GM19463 (cell line): Measurements from ENCODE around the gene CHST12.
"Not testable (repeated sequence)": the region's sequence is repeated elsewhere in the genome, so short reads cannot be mapped to it uniquely, and the experiment has no call there.

ENCODE experiments used
- ATAC-seq: cut with Tn5 transposase; IDR thresholded peaks from one replicate; pipeline ENCODE4 v1.9.1; 2021; ENCODE audit warnings: mild to moderate bottlenecking, moderate library complexity; ENCODE audit not compliant: unreplicated experiment

CHST12 gene

DNA sequence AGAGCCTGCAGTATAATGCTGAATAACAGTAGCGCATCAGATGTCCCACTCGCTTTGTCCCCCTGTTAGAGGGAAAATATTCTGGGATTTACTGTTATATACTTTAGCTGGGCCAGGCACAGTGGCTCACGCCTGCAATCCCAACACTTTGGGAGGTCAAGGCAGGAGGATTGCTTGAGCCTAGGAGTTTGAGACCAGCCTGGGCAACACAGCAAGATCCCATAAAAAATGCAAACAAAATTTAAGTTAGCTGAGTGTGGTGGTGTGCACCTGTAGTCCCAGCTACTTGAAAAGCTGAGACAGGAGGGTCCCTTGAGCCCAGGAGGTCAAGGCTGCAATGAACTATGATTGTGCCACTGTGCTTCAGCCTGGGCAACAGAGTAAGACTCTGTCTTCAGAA lies 50.4 kb downstream of the CHST12 start:
- ATAC-seq = not testable (repeated sequence)

DNA sequence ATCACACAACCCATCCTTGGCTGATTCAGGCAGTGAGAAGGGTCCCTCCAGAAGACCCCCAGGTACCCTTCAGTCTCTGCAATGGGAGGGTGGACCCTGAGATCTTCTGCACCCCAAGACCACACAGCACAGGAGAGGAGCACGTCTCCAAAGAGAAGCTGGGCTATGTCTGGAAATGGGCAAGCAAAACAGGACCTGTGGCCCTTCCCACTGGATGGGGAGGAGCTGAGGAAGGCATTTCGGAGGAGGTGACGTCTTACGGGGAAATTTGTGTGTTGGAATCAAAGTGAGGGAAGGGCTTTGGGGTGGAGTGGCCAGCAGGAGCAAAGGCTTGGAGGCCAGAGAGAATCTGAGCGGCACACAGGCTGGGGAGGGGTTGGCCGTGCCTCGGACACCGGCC lies 56.3 kb downstream of the CHST12 start:
- ATAC-seq = no peak

DNA sequence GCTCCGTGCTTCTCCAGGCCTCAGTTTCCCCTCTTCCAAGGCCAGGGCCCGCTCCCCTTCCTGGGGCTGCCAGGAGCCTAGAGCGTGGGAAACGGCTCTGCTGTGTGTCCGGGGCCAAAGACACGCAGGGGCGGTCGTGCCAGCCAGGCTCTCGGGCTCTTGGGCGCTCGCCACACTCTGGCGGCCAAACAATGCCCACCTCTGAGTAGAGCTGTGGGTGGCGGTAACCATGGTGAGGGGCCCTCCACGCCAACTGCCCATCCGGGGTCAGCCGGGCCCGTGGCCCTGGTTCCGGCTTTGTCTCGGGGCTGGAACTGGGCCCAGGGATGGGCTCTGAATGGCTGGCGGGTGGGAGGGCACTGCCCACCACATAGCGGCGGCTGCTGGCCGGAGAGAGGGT lies 56.8 kb downstream of the CHST12 start:
- ATAC-seq = no peak

GRCh38 chr7:2460641-2461040 lies 57.2 kb downstream of the CHST12 start:
- no peak for ATAC-seq

DNA sequence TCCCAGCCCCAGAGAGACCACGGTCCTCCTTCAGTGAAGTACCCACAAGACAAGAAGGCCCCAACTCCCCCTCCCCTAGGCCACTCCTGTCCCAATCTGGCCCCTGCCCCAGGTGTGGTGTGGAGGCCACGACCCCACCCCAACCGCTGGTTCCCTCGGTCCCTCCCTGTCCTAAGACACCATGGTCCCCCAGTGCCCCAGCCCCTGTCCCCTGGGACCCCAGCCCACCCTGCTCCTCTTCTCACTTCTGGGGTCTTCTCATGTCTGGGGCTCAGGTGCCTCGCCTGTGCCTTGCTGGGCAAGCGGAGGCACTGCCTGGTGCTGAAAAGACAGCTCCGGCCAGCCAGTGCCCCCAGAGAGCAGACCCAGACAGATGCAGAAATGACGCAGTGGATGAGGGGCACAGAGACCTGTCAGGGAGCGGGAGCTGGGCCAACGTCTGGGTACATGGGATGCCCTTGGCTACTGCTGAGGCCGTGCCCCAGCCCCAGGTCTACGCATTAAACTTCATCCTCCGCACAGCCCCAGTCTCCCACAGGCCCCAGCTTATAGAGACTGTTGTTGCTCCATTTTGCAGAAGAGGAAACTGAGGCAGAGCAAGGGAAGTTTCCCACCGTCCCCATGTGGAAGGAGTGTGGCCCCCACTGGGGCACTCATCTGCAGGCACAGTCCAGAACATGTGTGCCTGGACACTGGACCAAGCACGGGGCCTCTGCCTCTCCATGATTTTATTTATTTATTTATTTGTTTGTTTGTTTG lies 58.0 kb downstream of the CHST12 start:
- ATAC-seq = no peak

- ATAC-seq = no peak
These were observed 59.3 kb downstream of the CHST12 start for GRCh38 chr7:2462731-2463130.

GRCh38 chr7:2465928-2466327 lies 62.5 kb downstream of the CHST12 start:
- no peak for ATAC-seq

- no peak for ATAC-seq
These were observed 63.3 kb downstream of the CHST12 start for GRCh38 chr7:2466675-2467074.

DNA sequence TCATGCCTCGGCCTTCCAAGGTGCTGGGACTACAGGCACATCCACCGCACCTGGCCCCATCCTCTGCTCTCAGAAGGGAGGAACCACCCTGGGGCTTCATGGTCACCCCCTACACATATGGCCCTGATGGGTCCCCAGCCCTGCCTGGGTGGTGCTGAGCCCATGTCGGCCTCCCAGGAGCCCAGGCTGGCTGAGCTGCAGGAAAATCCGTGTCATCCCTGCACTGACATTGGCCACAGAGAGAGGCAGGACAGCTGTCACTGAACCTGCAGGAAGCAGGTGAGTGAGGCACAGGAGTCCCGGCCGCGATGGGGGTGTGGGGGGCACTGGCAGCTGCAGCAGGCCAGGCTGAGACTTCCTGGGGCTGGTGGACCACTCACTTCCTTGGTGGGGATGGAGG lies 64.8 kb downstream of the CHST12 start:
- no peak for ATAC-seq

- ATAC-seq = not testable (repeated sequence)
These were observed 66.2 kb downstream of the CHST12 start for GRCh38 chr7:2469460-2470203.

- no peak for ATAC-seq
These were observed 67.0 kb downstream of the CHST12 start for GRCh38 chr7:2470204-2471021.

GRCh38 chr7:2471022-2471329 lies 67.6 kb downstream of the CHST12 start:
- no peak for ATAC-seq

- no peak for ATAC-seq
These were observed 68.0 kb downstream of the CHST12 start for GRCh38 chr7:2471396-2471795.

DNA sequence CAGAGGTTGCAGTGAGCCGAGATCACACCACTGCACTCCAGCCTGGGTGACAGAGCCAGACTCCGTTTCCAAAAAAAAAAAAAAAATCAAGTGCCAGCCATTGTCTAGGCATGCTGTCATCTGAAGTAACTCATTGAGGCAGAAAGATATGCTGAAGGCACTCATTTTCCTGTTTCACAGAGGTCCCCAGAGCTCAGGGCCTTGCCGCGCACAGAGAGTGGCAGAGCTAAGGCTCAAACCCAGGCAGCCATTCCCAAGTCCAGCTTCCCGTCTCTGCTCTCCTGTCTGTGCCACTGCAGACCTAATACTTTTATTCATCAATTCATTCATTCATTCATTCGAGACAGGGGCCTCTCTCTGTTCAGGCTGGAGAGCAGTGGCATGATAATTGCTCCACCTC lies 69.3 kb downstream of the CHST12 start:
- no peak for ATAC-seq

DNA sequence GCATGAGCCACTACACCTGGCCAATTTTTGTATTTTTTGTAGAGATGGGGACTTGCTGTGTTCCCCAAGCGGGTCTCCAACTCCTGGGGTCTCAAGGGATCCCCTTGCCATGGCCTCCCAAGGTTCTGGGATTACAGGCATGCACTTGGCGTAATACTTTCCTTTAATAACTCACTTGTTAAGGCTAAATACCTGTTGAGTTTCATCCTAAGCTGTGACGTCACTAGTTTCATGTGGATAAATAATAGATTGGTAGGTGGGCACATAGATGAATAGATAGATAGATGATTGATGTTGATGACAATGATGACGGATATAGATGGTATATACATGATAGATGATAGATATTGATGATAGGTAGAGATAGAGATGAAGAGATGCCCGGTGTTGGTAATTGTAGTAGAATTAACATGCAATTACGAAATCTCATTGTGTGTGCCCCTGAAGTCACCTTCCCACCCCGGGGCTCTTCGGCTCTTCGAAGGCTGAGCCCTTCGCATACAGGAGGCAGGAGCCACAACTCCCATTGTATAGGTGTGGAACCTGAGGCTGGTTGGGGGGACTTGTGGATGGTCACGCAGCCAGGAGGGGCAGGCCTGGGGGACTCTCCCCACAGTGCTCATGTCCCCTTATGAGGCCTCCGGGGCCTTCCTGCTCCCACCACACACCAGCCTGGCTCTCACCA lies 70.2 kb downstream of the CHST12 start:
- no peak for ATAC-seq

DNA sequence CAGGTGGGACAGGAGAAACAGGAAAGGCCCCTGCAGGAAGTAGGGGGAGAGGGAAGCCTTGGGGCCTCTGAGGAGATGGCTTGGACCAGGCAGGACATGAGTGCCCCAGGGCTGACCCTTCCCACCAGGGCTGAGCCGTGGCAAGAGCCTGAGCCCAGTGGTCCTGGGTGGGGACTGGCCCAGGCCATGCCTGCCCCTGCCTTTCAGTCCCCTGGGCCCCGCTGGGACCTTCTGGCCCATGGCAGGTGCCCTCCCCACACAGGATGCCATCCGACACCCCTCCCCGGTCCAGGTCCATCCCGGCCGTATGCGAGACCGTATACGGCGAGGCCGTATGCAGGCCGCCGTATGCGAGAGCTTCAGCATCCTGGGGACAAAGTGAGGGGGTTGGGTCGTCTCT lies 70.8 kb downstream of the CHST12 start:
- ATAC-seq = no peak

DNA sequence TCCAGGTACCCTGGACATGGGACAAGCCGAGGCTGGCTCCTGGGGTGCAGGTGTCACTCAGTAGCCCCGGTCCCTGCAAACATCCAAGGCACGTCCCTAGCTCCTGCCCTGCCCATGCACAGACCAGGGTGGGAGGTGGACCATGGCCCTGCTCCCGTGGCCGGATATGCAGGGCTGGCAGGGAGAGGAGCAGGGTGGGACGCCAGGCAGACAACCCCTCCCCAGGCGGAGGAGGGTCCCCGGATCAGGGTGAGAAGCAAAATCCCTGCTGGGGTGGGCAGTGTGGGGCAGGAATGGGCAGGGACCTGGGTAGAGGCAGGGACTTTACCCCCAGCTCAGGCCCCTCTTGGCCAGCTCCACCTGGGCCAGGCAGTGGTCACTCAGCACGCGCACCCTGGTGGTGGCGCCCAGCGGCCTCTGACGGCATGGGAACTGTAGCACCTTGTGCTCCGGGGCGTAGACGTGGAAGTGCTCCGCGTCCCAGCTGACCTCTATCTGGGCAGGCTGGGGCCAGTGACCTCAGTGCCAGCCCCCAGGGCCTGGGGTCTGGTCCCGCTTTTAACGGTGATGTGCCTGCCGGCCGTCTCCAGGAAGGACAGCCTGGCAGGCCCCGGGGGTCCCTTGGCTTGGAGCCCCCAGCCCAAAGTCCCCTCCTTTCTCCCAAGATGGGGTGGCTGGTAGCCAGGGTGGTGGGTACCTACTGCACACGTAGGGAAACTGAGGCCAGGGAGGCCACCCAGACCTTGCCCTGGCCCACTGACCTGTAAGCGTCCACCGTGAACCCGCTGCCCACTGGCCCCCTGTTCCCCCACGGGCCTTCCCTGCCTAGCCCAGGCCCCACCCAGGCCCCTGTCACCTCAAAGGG lies 71.6 kb downstream of the CHST12 start:
- ATAC-seq = no peak

DNA sequence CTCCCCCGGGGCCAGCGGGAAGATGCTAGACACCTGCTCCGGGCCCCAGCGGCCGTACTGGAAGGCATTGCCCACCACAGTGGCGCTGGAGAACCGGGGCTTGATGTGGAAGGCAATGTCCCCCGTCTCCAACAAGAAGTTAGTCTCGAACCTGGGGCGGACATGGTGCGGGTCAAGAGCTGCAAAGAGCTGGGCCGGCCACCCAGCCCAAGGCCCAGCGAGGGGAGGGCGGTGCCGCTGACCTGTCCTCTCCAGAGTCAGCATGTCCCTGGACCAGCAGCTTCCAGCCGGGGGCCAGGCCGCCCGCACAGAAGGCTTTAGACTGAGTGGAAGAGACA lies 72.2 kb downstream of the CHST12 start:
- ATAC-seq = no peak

DNA sequence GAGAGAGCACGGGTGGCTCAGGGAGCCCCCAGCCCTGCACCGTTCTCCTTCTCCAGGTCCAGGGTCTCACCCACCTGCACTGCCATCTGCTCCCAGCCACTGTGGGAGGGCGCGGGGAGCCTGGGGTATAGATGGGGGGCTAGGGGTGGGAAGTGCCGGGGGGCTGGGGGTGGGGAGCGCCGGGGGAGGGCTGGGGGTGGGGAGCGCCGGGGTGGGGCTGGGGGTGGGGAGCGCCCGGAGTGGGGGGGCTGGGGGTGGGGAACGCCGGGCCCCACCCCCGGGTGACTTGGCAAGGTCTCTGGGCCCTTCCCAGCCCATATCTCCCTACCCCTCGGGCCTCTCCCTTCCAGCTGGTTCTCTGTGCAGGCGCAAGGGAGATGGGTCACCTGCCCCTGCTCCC lies 72.9 kb downstream of the CHST12 start, which contains the start of gene GRIFIN:
Gene GRIFIN, minus strand, starts transcription at position 101 of the 400 bp plus-strand sequence. Its CDS starts 15 bp downstream, at position 86.
- no peak for ATAC-seq

DNA sequence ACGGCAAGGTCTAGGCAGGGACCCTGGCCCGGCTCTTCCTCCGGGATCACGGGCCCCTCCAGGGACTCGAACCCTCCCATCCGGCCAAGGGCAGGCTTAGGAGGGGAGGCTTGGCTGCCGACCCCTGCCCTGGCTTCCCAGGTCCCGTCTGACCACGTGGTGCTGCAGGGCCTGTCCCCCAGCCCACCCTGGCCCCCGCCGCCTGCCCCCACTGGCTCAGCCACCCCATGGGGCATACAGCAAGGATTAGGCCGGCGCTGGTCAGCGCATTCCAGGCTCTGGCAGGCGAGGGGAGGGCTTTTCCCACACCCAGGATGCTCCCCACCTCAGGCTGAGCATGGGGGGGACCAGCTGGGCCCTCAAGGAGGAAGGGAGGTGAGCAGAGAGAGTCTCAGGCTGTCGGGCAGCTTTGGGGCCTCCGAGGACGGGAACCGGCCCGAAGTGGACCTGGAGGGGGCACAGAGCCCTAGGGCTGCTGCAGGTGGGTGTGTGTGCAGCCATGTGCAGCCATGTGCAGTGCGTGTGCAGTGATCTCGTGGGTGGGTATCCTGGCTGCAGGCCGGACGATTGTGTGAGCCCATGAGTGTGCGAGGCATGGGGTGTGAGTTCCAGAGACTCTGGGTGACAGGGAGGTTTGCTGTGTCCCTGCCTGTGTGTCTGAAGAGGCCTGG lies 73.5 kb downstream of the CHST12 start:
- ATAC-seq = no peak
